Smooth muscle cell (in vitro differentiated cells): ENCODE measurements around the gene NME4. TPM values are rescaled to one million over a fixed set of nuclear protein-coding genes. Genes with fewer than 3 reads are reported as not detected.

Experiments used
- DNase-seq: peaks from one replicate; lab custom pipeline; 2025; ENCODE audit not compliant: unreplicated experiment; lab: John Stamatoyannopoulos, UW
- H2AFZ ChIP-seq: fragments of 200-600 bp; sonication (generic); 2 replicates; pipeline ENCODE4 v1.6.0; 2016; ENCODE audit warnings: antibody characterized with exemption, low read depth, mild to moderate bottlenecking
- H3F3A ChIP-seq: fragments of 200-600 bp; sonication (generic); 2 replicates; pipeline ENCODE4 v1.6.0; 2017; ENCODE audit warnings: antibody characterized with exemption, low read depth
- H3K27ac ChIP-seq: fragments of 200-600 bp; sonication (generic); 2 replicates; pipeline ENCODE4 v1.5.1; 2016; ENCODE audit warnings: low read depth, mild to moderate bottlenecking
- H3K27me3 ChIP-seq: fragments of 200-600 bp; sonication (generic); 2 replicates; pipeline ENCODE4 v1.6.1; 2016; ENCODE audit warnings: low read depth, mild to moderate bottlenecking
- H3K36me3 ChIP-seq: fragments of 200-600 bp; sonication (generic); 2 replicates; pipeline ENCODE4 v1.5.1; 2016; ENCODE audit warnings: low read depth
- H3K4me1 ChIP-seq: fragments of 200-600 bp; sonication (generic); 2 replicates; pipeline ENCODE4 v1.5.1; 2016; ENCODE audit warnings: low read depth
- H3K4me2 ChIP-seq: fragments of 200-600 bp; sonication (generic); 2 replicates; pipeline ENCODE4 v1.6.0; 2016; ENCODE audit warnings: mild to moderate bottlenecking
- H3K4me3 ChIP-seq: fragments of 200-600 bp; sonication (generic); 2 replicates; pipeline ENCODE4 v1.5.1; 2016; ENCODE audit warnings: mild to moderate bottlenecking
- H3K79me2 ChIP-seq: fragments of 200-600 bp; sonication (generic); 2 replicates; pipeline ENCODE4 v1.6.0; 2016; ENCODE audit warnings: low read depth, mild to moderate bottlenecking
- H3K9ac ChIP-seq: fragments of 200-600 bp; sonication (generic); 2 replicates; pipeline ENCODE4 v1.6.0; 2016; ENCODE audit warnings: low read depth
- H3K9me3 ChIP-seq: fragments of 200-600 bp; sonication (generic); replicated peaks from 2 replicates; pipeline ENCODE4 v1.5.1; 2016; ENCODE audit warnings: low read depth
- H4K20me1 ChIP-seq: fragments of 200-600 bp; sonication (generic); 2 replicates; pipeline ENCODE4 v1.6.0; 2016; ENCODE audit warnings: low read depth
- WGBS: methylation state at CpG from one replicate; pipeline ENCODE4 v1.1.7; 2016; ENCODE audit warnings: low lambda C conversion rate; 5-methylcytosine and 5-hydroxymethylcytosine counted together
- polyA plus RNA-seq: library from polyadenylated mRNA; unstranded; fragments of >200 nt; fragmentation: Nextera tagmentation; extraction: Ambion mirVana; gene quantifications from 2 replicates; pipeline ENCODE4 v1.2.1, GENCODE V29; 2016
- total RNA-seq: library from RNA; depleted of rRNA; stranded (reverse); fragments of >200 nt; gene quantifications from 2 replicates; pipeline ENCODE4 v1.2.3, GENCODE V29; 2014
- TF ChIP-seq, protein P1 (sequence below): fragments of 200-600 bp; sonication (generic); IDR thresholded peaks from 2 replicates; pipeline ENCODE4 v1.5.1; 2017; ENCODE audit warnings: borderline replicate concordance, mild to moderate bottlenecking, antibody characterized with exemption; ENCODE audit not compliant: insufficient read depth, poor library complexity, severe bottlenecking

The NME4 gene
- total and polyA plus RNA-seq, 2 experiments from 2014 or later, result 218 to 523 TPM

GRCh38 chr16:373020-373598, 23.9 kb upstream of the NME4 start:
- H4K20me1 ChIP-seq, result no peaks in the 10 kb centered on the region
- no peak overlapping the region for H3K4me2 ChIP-seq
- WGBS, result 99% methylated on average over 5 of the region's 5 CpGs
- no peaks in the 10 kb centered on the region for H3K27me3 ChIP-seq
- H2AFZ ChIP-seq, result no peak overlapping the region
- peaks cover 2% of the 10 kb centered on the region for H3K79me2 ChIP-seq
- TF ChIP-seq, protein P1, sequence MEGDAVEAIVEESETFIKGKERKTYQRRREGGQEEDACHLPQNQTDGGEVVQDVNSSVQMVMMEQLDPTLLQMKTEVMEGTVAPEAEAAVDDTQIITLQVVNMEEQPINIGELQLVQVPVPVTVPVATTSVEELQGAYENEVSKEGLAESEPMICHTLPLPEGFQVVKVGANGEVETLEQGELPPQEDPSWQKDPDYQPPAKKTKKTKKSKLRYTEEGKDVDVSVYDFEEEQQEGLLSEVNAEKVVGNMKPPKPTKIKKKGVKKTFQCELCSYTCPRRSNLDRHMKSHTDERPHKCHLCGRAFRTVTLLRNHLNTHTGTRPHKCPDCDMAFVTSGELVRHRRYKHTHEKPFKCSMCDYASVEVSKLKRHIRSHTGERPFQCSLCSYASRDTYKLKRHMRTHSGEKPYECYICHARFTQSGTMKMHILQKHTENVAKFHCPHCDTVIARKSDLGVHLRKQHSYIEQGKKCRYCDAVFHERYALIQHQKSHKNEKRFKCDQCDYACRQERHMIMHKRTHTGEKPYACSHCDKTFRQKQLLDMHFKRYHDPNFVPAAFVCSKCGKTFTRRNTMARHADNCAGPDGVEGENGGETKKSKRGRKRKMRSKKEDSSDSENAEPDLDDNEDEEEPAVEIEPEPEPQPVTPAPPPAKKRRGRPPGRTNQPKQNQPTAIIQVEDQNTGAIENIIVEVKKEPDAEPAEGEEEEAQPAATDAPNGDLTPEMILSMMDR, result no peak
- no peaks in the 10 kb centered on the region for H3K36me3 ChIP-seq
- H3F3A ChIP-seq, result no peaks in the 10 kb centered on the region
- no peak for DNase-seq
- H3K27ac ChIP-seq, result no peak overlapping the region
- no peak overlapping the region for H3K4me3 ChIP-seq
- no peaks in the 10 kb centered on the region for H3K9me3 ChIP-seq
- peaks cover 8% of the 10 kb centered on the region for H3K4me1 ChIP-seq
- no peak overlapping the region for H3K9ac ChIP-seq

GRCh38 chr16:373848-374615, 23.0 kb upstream of the NME4 start:
- H3K27ac ChIP-seq, result no peak overlapping the region
- no peak overlapping the region for H3K4me3 ChIP-seq
- TF ChIP-seq, protein P1, result no peak
- peaks cover 7% of the 10 kb centered on the region for H4K20me1 ChIP-seq
- H3K79me2 ChIP-seq, result peaks cover 8% of the 10 kb centered on the region
- peaks cover 8% of the 10 kb centered on the region for H3K4me1 ChIP-seq
- no peaks in the 10 kb centered on the region for H3K9me3 ChIP-seq
- H3F3A ChIP-seq, result no peaks in the 10 kb centered on the region
- no peaks in the 10 kb centered on the region for H3K36me3 ChIP-seq
- DNase-seq, result no peak
- H3K4me2 ChIP-seq, result no peak overlapping the region
- no peak overlapping the region for H3K9ac ChIP-seq
- no peaks in the 10 kb centered on the region for H3K27me3 ChIP-seq
- WGBS, result 95% methylated on average over 43 of the region's 44 CpGs
- H2AFZ ChIP-seq, result no peak overlapping the region

DNA sequence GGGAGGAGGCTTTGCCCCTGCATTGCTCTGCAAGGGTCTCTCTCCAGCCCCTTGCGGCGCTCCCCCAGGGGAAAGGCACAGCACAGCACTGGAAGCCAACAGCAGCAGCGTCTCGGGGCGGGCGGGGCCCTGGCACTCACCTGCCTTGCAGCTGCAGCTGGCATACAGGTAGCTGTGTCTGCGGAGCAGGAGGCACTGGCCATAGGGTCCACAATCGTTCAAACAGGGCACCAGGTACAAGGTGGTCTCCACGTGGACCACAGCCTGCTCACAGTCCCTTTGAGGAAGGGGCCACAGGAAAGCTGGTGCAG, 22.4 kb upstream of the NME4 start:
- no peaks in the 10 kb centered on the region for H3F3A ChIP-seq
- no peaks in the 10 kb centered on the region for H3K27me3 ChIP-seq
- 95% methylated on average over 9 of the region's 9 CpGs for WGBS
- H3K36me3 ChIP-seq, result no peaks in the 10 kb centered on the region
- H3K9ac ChIP-seq, result no peak overlapping the region
- no peak for DNase-seq
- TF ChIP-seq, protein P1, result no peak
- H3K4me1 ChIP-seq, result peaks cover 8% of the 10 kb centered on the region
- H4K20me1 ChIP-seq, result peaks cover 12% of the 10 kb centered on the region
- no peak overlapping the region for H3K4me3 ChIP-seq
- no peak overlapping the region for H3K27ac ChIP-seq
- H2AFZ ChIP-seq, result no peak overlapping the region
- H3K4me2 ChIP-seq, result no peak overlapping the region
- no peaks in the 10 kb centered on the region for H3K9me3 ChIP-seq
- H3K79me2 ChIP-seq, result peaks cover 13% of the 10 kb centered on the region

DNA sequence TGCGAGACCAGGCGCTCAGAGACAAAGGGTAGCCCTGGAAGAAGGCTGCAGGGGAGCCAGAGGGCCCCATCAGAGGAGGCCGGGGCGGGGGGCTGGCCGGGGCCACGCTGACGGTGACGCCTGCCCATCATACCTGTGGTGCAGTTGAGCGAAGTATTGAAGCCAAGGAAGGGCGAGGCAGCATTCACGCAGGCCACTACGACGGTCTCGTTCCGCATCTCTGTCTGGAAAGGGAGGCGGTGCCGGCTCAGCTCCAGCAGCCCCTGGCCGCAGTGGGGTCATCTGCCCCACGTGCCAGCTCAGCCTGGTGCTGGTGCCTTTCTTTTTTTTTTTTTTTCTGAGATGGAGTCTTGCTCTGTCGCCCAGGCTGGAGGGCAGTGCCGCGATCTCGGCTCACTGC, 21.8 kb upstream of the NME4 start:
- TF ChIP-seq, protein P1, result no peak
- H3K36me3 ChIP-seq, result no peaks in the 10 kb centered on the region
- 97% methylated on average over 22 of the region's 23 CpGs for WGBS

More for the DNA sequence above, 21.8 kb upstream of the NME4 start:
- DNase-seq, result no peak
- H3K79me2 ChIP-seq, result peaks cover 20% of the 10 kb centered on the region
- no peaks in the 10 kb centered on the region for H3K27me3 ChIP-seq
- no peak overlapping the region for H2AFZ ChIP-seq
- no peaks in the 10 kb centered on the region for H3K9me3 ChIP-seq
- H3K9ac ChIP-seq, result no peak overlapping the region
- peaks cover 19% of the 10 kb centered on the region for H4K20me1 ChIP-seq
- H3F3A ChIP-seq, result no peaks in the 10 kb centered on the region
- no peak overlapping the region for H3K27ac ChIP-seq
- peaks cover 5% of the 10 kb centered on the region for H3K4me1 ChIP-seq
- no peak overlapping the region for H3K4me3 ChIP-seq
- no peak overlapping the region for H3K4me2 ChIP-seq
